Measurements from ENCODE around the gene HOXB5.

The HOXB5 gene

GRCh38 chr17:48566717-48567116 is 26.9 kb downstream of the HOXB5 start:
- no peak for TF ChIP-seq CTCF (IDR thresholded peaks at IDR 0.05)

GRCh38 chr17:48565925-48566710 is 27.5 kb downstream of the HOXB5 start:
- TF ChIP-seq CTCF (IDR thresholded peaks at IDR 0.05): no peak

GRCh38 chr17:48565022-48565554 is 28.5 kb downstream of the HOXB5 start:
- TF ChIP-seq CTCF (IDR thresholded peaks at IDR 0.05): no peak

- no peak for TF ChIP-seq CTCF (IDR thresholded peaks at IDR 0.05)
Measured at GRCh38 chr17:48564188-48565021, 29.2 kb downstream of the HOXB5 start.

GRCh38 chr17:48563867-48564187 is 29.8 kb downstream of the HOXB5 start:
- TF ChIP-seq CTCF (IDR thresholded peaks at IDR 0.05): no peak

- TF ChIP-seq CTCF (IDR thresholded peaks at IDR 0.05): no peak
Measured at GRCh38 chr17:48563385-48563838, 30.2 kb downstream of the HOXB5 start.

- TF ChIP-seq CTCF (IDR thresholded peaks at IDR 0.05): no peak
Measured at GRCh38 chr17:48562934-48563333, 30.6 kb downstream of the HOXB5 start.

Data from LNCAP (cell line).